ENCODE measurements around the gene TIMM29. TPM values are rescaled to one million over a fixed set of nuclear protein-coding genes. Genes with fewer than 3 reads are reported as not detected.
A peak's percentile ranks its signal among the peaks of the same experiment; 100 is the strongest.

Gene TIMM29
- total RNA-seq (2016; rRNA removed; fragmentation: Illumina TruSeq; extraction: Trizol) (25.6 and 33.8 TPM in 2 replicates), polyA plus RNA-seq (2011; rRNA removed) (7.0 and 7.1 TPM in 2 replicates), polyA minus RNA-seq (2011; rRNA and poly(A)+ RNA removed; ENCODE audit: low replicate concordance) (7.1 and 11.2 TPM in 2 replicates), Bru-seq, nascent RNA (percentile 76 among the genes with signal in this experiment), BruChase-seq, experiment 1, labeled RNA remaining after a 6-hour chase (percentile 89 among the genes with signal in this experiment), BruChase-seq, experiment 2, labeled RNA remaining after a 2-hour chase (percentile 93 among the genes with signal in this experiment)
- 5.7 and 6.8 TPM in 2 replicates for total RNA-seq (2016; cell fraction: cytosol; rRNA removed; fragmentation: Illumina TruSeq; extraction: Trizol; ENCODE audit: low read depth)
- 21.9 and 35.0 TPM in 2 replicates for total RNA-seq (2016; cell fraction: insoluble cytoplasmic fraction; rRNA removed; fragmentation: Illumina TruSeq; extraction: Trizol)
- 17.3 and 19.4 TPM in 2 replicates for total RNA-seq (2016; cell fraction: membrane; rRNA removed; fragmentation: Illumina TruSeq; extraction: Trizol)
- 14.3 and 19.7 TPM in 2 replicates for total RNA-seq (2016; cell fraction: nucleus; rRNA removed; fragmentation: Illumina TruSeq; extraction: Trizol)
- 6.4 and 7.7 TPM in 2 replicates for polyA plus RNA-seq (2011; cell fraction: cytosol; rRNA removed)
- polyA plus RNA-seq (2011; cell fraction: nucleus; rRNA removed): 6.8 and 6.9 TPM in 2 replicates
- 11.2 and 12.5 TPM in 2 replicates for polyA plus RNA-seq (2012)
- 4.1 and 4.4 TPM in 2 replicates for polyA plus RNA-seq (2016; cell fraction: cytosol; fragmentation: Illumina TruSeq; extraction: Trizol; ENCODE audit: low read depth)
- 17.0 and 19.4 TPM in 2 replicates for polyA plus RNA-seq (2016; cell fraction: insoluble cytoplasmic fraction; fragmentation: Illumina TruSeq; extraction: Trizol; ENCODE audit: low read depth)
- polyA plus RNA-seq (2016; cell fraction: membrane; fragmentation: Illumina TruSeq; extraction: Trizol; ENCODE audit: low read depth): 9.5 and 10.3 TPM in 2 replicates
- 18.8 and 25.6 TPM in 2 replicates for polyA plus RNA-seq (2016; cell fraction: nucleus; fragmentation: Illumina TruSeq; extraction: Trizol; ENCODE audit: insufficient read depth, low read depth)
- 7.9 and 8.4 TPM in 2 replicates for polyA minus RNA-seq (2011; cell fraction: cytosol; rRNA and poly(A)+ RNA removed)
- 5.7 and 5.8 TPM in 2 replicates for polyA minus RNA-seq (2011; cell fraction: nucleus; rRNA and poly(A)+ RNA removed)
- long read RNA-seq, experiment 1, transcript TIMM29-201 (2 exons, 1,425 nt): major isoform, 5 of 6 reads
- long read RNA-seq, experiment 1, partial matches to known transcripts: 0 of 6 reads
- long read RNA-seq, experiment 1, other reads (novel, unspliced or antisense): 1 of 6 reads
- long read RNA-seq, experiment 2, transcript TIMM29-201 (2 exons, 1,425 nt): major isoform, 19 of 39 reads
- long read RNA-seq, experiment 2, partial matches to known transcripts: 3 of 39 reads
- long read RNA-seq, experiment 2, other reads (novel, unspliced or antisense): 17 of 39 reads

DNA sequence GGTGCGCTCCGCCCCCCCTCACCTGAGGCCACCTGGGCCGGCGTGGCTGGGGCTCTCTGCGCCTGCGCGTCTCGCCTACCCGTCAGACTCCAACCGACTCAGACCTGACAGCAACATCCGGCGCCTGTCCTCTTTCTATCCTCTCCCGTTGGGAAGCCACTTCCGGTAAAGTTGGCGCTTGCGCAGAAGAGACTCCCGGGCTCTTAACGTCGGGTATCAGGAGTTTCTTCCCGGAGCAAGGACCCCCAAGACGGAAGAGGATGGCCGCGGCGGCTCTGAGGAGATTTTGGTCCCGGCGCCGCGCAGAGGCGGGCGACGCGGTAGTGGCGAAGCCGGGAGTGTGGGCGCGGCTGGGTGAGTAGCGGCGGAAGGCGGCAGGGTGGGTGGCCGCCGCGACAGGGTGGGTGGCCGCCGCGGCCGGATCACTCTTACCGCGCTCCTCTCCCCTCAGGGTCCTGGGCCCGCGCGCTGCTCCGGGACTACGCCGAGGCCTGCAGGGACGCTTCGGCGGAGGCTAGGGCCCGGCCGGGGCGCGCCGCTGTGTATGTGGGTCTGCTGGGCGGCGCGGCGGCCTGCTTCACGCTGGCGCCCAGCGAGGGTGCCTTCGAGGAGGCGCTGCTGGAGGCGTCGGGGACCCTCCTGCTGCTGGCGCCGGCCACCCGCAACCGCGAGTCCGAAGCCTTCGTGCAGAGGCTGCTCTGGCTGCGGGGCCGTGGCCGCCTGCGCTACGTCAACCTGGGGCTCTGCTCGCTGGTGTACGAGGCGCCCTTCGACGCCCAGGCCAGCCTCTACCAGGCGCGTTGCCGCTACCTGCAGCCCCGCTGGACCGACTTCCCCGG lies at the start of gene TIMM29, which contains the start of gene YIPF2:
TSS of gene TIMM29 (plus strand) at position 249 of the 839 bp plus-strand sequence. CDS start at position 261, 12 bp downstream.
TSS of gene YIPF2 (minus strand) at position 77 of the 839 bp plus-strand sequence. CDS start 229 bp downstream, outside the sequence.
- POLR2A ChIA-PET: interaction anchor here (1.3 to 1.6 kb wide), 2 partner anchors 11 kb away, joined by 3 to 6 read pairs; no protein-coding TSS in a partner anchor
- peak within 1 kb of the TSS; percentile 90 to 99 (median 96) for H3K4me3 ChIP-seq (replicated peaks in 1 of 3; ENCODE audit: insufficient read depth in 1 of 3, low read depth in 2 of 3, low read length in 3 of 3)
- FAIRE-seq: peak; percentile 71
- peak; percentile 89; the same call in 1 of the 2 replicates for TF ChIP-seq ZFP36L1 (CRISPR knock-in tag; IDR thresholded peaks at IDR 0.05)
- TF ChIP-seq, protein P1, sequence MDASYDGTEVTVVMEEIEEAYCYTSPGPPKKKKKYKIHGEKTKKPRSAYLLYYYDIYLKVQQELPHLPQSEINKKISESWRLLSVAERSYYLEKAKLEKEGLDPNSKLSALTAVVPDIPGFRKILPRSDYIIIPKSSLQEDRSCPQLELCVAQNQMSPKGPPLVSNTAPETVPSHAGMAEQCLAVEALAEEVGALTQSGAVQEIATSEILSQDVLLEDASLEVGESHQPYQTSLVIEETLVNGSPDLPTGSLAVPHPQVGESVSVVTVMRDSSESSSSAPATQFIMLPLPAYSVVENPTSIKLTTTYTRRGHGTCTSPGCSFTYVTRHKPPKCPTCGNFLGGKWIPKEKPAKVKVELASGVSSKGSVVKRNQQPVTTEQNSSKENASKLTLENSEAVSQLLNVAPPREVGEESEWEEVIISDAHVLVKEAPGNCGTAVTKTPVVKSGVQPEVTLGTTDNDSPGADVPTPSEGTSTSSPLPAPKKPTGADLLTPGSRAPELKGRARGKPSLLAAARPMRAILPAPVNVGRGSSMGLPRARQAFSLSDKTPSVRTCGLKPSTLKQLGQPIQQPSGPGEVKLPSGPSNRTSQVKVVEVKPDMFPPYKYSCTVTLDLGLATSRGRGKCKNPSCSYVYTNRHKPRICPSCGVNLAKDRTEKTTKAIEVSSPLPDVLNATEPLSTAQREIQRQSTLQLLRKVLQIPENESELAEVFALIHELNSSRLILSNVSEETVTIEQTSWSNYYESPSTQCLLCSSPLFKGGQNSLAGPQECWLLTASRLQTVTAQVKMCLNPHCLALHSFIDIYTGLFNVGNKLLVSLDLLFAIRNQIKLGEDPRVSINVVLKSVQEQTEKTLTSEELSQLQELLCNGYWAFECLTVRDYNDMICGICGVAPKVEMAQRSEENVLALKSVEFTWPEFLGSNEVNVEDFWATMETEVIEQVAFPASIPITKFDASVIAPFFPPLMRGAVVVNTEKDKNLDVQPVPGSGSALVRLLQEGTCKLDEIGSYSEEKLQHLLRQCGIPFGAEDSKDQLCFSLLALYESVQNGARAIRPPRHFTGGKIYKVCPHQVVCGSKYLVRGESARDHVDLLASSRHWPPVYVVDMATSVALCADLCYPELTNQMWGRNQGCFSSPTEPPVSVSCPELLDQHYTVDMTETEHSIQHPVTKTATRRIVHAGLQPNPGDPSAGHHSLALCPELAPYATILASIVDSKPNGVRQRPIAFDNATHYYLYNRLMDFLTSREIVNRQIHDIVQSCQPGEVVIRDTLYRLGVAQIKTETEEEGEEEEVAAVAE (CRISPR knock-in tag; IDR thresholded peaks at IDR 0.05; ENCODE audit: borderline replicate concordance): peak; percentile 72; the same call in 1 of the 2 replicates
- TF ChIP-seq ZNF790 (CRISPR knock-in tag; IDR thresholded peaks at IDR 0.05; ENCODE audit: borderline replicate concordance): no peak
- TF ChIP-seq MAZ (IDR thresholded peaks at IDR 0.05; ENCODE audit: borderline replicate concordance, low read depth, low read length): peak; percentile 42; the same call in 1 of the 2 replicates
- TF ChIP-seq MAZ (CRISPR knock-in tag; IDR thresholded peaks at IDR 0.05; ENCODE audit: low read depth): no peak
- TF ChIP-seq ZFP37 (CRISPR knock-in tag; IDR thresholded peaks at IDR 0.05; ENCODE audit: borderline replicate concordance): no peak
- no peak for TF ChIP-seq NBN (conservative IDR thresholded peaks at IDR 0.05)
- TF ChIP-seq HOMEZ (CRISPR knock-in tag; IDR thresholded peaks at IDR 0.05; ENCODE audit: low read depth): no peak
- peak; percentile 52; the same call in 1 of the 2 replicates for TF ChIP-seq ZNF317 (CRISPR knock-in tag; IDR thresholded peaks at IDR 0.05)
- TF ChIP-seq NCOA5 (CRISPR knock-in tag; IDR thresholded peaks at IDR 0.05): no peak
- TF ChIP-seq ZNF331 (CRISPR knock-in tag; IDR thresholded peaks at IDR 0.05): peak; percentile 48; the same call in 1 of the 2 replicates
- no peak for TF ChIP-seq HOXD1 (CRISPR knock-in tag; IDR thresholded peaks at IDR 0.05)

More for the DNA sequence above, at the start of gene TIMM29, which contains the start of gene YIPF2:
- Histone ChIP-seq H3K4me1 (ENCODE audit: insufficient read depth, low read length) (peaks cover 24% of the 10 kb centered on the region), H3K36me3 (replicated peaks in 1 of 2; ENCODE audit: control insufficient read depth in 1 of 2, insufficient read depth in 2 of 2, low read length in 2 of 2) (peaks cover 3 to 11% of the 10 kb centered on the region in 2 experiments; a peak in 3 of 5 replicates), H3K9ac (ENCODE audit: insufficient read depth, low read depth, low read length) (peak within 1 kb of the TSS; percentile 93), H3K27me3 (ENCODE audit: control insufficient read depth in 1 of 2, insufficient read depth in 2 of 2, low read length in 2 of 2) (no peaks in the 10 kb centered on the region; a peak in 1 of 5 replicates), H3K4me2 (ENCODE audit: low read depth, low read length) (peak within 1 kb of the TSS; percentile 83), H4K20me1 (ENCODE audit: insufficient read depth, low read length) (no peaks in the 10 kb centered on the region), H3K27ac (ENCODE audit: extremely low read length, insufficient read depth, low read length) (peak within 1 kb of the TSS; percentile 83), H3K9me3 (ENCODE audit: low read length) (no peaks in the 10 kb centered on the region), H2AFZ (ENCODE audit: low read length) (no peak within 1 kb of the TSS), H3K79me2 (ENCODE audit: insufficient read depth, low read length) (peaks cover 34% of the 10 kb centered on the region)
- no CpG with 5 or more reads among the region's 96 CpGs for WGBS (ENCODE audit: low lambda C conversion rate)
- BruUV-seq (replicated peaks): no TSS peak
- in situ Hi-C loops (cut with HindIII; ENCODE audit: extremely low pct_ligation_motif_present, low pct_unique_long_range_greater_than_20kb) (no loop called here), intact Hi-C loops (cut with micrococcal nuclease; ENCODE audit: unreplicated experiment) (loop anchor here (10.0 kb wide), 1 partner anchor 54 kb away; the partner anchor contains the start of gene CARM1)
- peak; percentile 99 for DNase-seq (ENCODE audit: low spot score)
- CTCF ChIA-PET (ENCODE audit: low intra/inter-chr PET ratio, low total read pairs): no interaction called here
- ATAC-seq: peak; percentile 87

Data from HepG2 (cell line).